AG04449 (cell line): ENCODE results near the gene DLG4.
A peak's percentile ranks its signal among the peaks of the same experiment; 100 is the strongest.

Experiments
- CTCF ChIA-PET: fragments of 350-600 bp; formaldehyde crosslinking; extraction: SDS; loops from one replicate; lab custom pipeline; 2021; ENCODE audit warnings: antibody characterized with exemption; lab: Yijun Ruan, JAX
- POLR2A ChIA-PET: fragments of 400-600, 350-600 bp; formaldehyde crosslinking; extraction: SDS; loops from one replicate; lab custom pipeline; 2020; ENCODE audit warnings: antibody characterized with exemption, inconsistent platforms; lab: Yijun Ruan, JAX
- DNase-seq: peaks from one replicate; pipeline ENCODE4 v3.0.0-alpha.2; 2010; ENCODE audit warnings: low read depth, low spot score
- H3K4me3 ChIP-seq: 2 replicates; pipeline ENCODE4 v1.5.1; 2011; ENCODE audit warnings: low read depth, mild to moderate bottlenecking, control low read depth, low read length
- CTCF ChIP-seq: IDR thresholded peaks from one replicate; pipeline ENCODE4 v1.5.1; 2011; ENCODE audit warnings: mild to moderate bottlenecking, moderate library complexity, low read length, control low read depth, inconsistent platforms; ENCODE audit not compliant: insufficient read depth; ENCODE audit errors: missing control alignments

DLG4 gene

GRCh38 chr17:7256766-7257456 lies 37.3 kb upstream of the DLG4 start:
- no peak for TF ChIP-seq CTCF
- DNase-seq, result no peak
- CTCF ChIA-PET, result interaction anchor here (0.7 to 1.4 kb wide), 4 partner anchors 24 to 303 kb away, joined by 3 to 7 read pairs (median 4); partner anchors contain the start of gene SLC2A4
- no peak overlapping the region for H3K4me3 ChIP-seq
- POLR2A ChIA-PET, result no interaction called here

- no peak overlapping the region for H3K4me3 ChIP-seq
- no peak for TF ChIP-seq CTCF
- DNase-seq, result no peak
- CTCF ChIA-PET, result interaction anchor here (1.4 to 2.2 kb wide), 3 partner anchors 10 to 306 kb away, joined by 3 to 9 read pairs (median 3); partner anchors contain the start of gene SLC2A4
- POLR2A ChIA-PET, result no interaction called here
Observed at GRCh38 chr17:7254511-7254910, 34.9 kb upstream of the DLG4 start.

- peak overlapping the region; percentile 84 for H3K4me3 ChIP-seq
- ChIA-PET CTCF (interaction anchor here (2.2 kb wide), 1 partner anchor 12 kb away, joined by 9 read pairs; no protein-coding TSS in a partner anchor), POLR2A (no interaction called here)
- no peak for DNase-seq
- no peak for TF ChIP-seq CTCF
Observed at GRCh38 chr17:7253082-7253481, 33.4 kb upstream of the DLG4 start.

GRCh38 chr17:7252176-7253043 lies 32.8 kb upstream of the DLG4 start, which contains the start of gene ELP5:
Gene ELP5, plus strand, starts transcription at chr17:7252215. Its CDS starts 336 bp downstream, at chr17:7252551.
- peak; percentile 60 for DNase-seq
- H3K4me3 ChIP-seq, result peak within 1 kb of the TSS; percentile 88
- ChIA-PET POLR2A (interaction anchor here (1.0 to 1.2 kb wide), 2 partner anchors 10 to 13 kb away, joined by 3 to 6 read pairs; partner anchors contain the start of gene PHF23), CTCF (interaction anchor here (1.3 kb wide), 1 partner anchor 43 kb away, joined by 3 read pairs; no protein-coding TSS in a partner anchor)
- peak; percentile 24 for TF ChIP-seq CTCF

GRCh38 chr17:7251661-7252175 lies 32.1 kb upstream of the DLG4 start, which contains the start of gene CTDNEP1:
Gene CTDNEP1, minus strand, starts transcription at chr17:7251734. Its CDS starts 438 bp downstream, at chr17:7251296.
- DNase-seq, result peak; percentile 99
- H3K4me3 ChIP-seq, result peak within 1 kb of the TSS; percentile 88
- CTCF ChIA-PET, result interaction anchor here (0.8 to 1.3 kb wide), 5 partner anchors 11 to 309 kb away, joined by 3 to 5 read pairs (median 3); no protein-coding TSS in a partner anchor
- no peak for TF ChIP-seq CTCF
- POLR2A ChIA-PET, result interaction anchor here (0.9 to 1.2 kb wide), 3 partner anchors 9 to 12 kb away, joined by 3 to 7 read pairs (median 6); partner anchors contain the start of genes GABARAP and PHF23
